NCI-H146 (cell line): ENCODE measurements around the gene INPP5K.

Experiments
- DNase-seq: peaks from one replicate; lab custom pipeline; 2025; lab: John Stamatoyannopoulos, UW

INPP5K gene

GRCh38 chr17:1516388-1517161, at the start of gene INPP5K:
Gene INPP5K, minus strand, starts transcription at chr17:1516612. Its CDS starts 113 bp downstream, at chr17:1516499.
- peak; percentile 96 for DNase-seq

GRCh38 chr17:1565877-1566276, 49.5 kb upstream of the INPP5K start:
- DNase-seq, result no peak

GRCh38 chr17:1563786-1564613, 47.6 kb upstream of the INPP5K start:
- DNase-seq, result peak; percentile 75

GRCh38 chr17:1563471-1563785, 47.0 kb upstream of the INPP5K start:
- DNase-seq, result peak; percentile 35

- DNase-seq, result peak; percentile 67
Measured at GRCh38 chr17:1562176-1562643, 45.8 kb upstream of the INPP5K start.

- peak; percentile 35 for DNase-seq
Measured at GRCh38 chr17:1561420-1562175, 45.2 kb upstream of the INPP5K start.

GRCh38 chr17:1560858-1561355, 44.5 kb upstream of the INPP5K start:
- DNase-seq, result no peak

GRCh38 chr17:1560101-1560857, 43.9 kb upstream of the INPP5K start:
- DNase-seq, result no peak

- no peak for DNase-seq
Measured at GRCh38 chr17:1559047-1560043, 42.9 kb upstream of the INPP5K start.

- DNase-seq, result no peak
Measured at GRCh38 chr17:1558401-1558800, 42.0 kb upstream of the INPP5K start.

GRCh38 chr17:1557355-1558095, 41.1 kb upstream of the INPP5K start:
- DNase-seq, result no peak

GRCh38 chr17:1555651-1556471, 39.4 kb upstream of the INPP5K start:
- no peak for DNase-seq

- no peak for DNase-seq
Measured at GRCh38 chr17:1554751-1555540, 38.5 kb upstream of the INPP5K start.

- no peak for DNase-seq
Measured at GRCh38 chr17:1553354-1554266, 37.2 kb upstream of the INPP5K start.

- DNase-seq, result no peak
Measured at GRCh38 chr17:1552932-1553331, 36.5 kb upstream of the INPP5K start.

- no peak for DNase-seq
Measured at GRCh38 chr17:1551741-1552140, 35.3 kb upstream of the INPP5K start.

- DNase-seq, result no peak
Measured at GRCh38 chr17:1548032-1548431, 31.6 kb upstream of the INPP5K start.
